GM19239 (cell line): ENCODE measurements around the gene FBXL19.
A peak's percentile ranks its signal among the peaks of the same experiment; 100 is the strongest.
"Not testable (repeated sequence)": the region's sequence is repeated elsewhere in the genome, so short reads cannot be mapped to it uniquely, and the experiment has no call there.

Experiments
- DNase-seq: peaks from one replicate; pipeline ENCODE4 v3.0.0; 2011; ENCODE audit warnings: low spot score; ENCODE audit not compliant: insufficient read length
- FAIRE-seq: peaks from 2 replicates; lab custom pipeline; 2011; peaks lifted over from hg19 to GRCh38; lab: Jason Lieb, UNC

The FBXL19 gene

GRCh38 chr16:30921459-30921747, 2.0 kb upstream of the FBXL19 start:
- no peak for FAIRE-seq

GRCh38 chr16:30921748-30922419, 1.5 kb upstream of the FBXL19 start:
- DNase-seq (no peak), FAIRE-seq (no peak)

More at GRCh38 chr16:30921459-30921747, 2.0 kb upstream of the FBXL19 start:
- no peak for DNase-seq

- FAIRE-seq: peak; percentile 99
- peak; percentile 84 for DNase-seq
These were observed 882 bp upstream of the FBXL19 start for GRCh38 chr16:30922420-30922959.

GRCh38 chr16:30922960-30923535, 324 bp upstream of the FBXL19 start:
- FAIRE-seq (no peak), DNase-seq (peak; percentile 98)

GRCh38 chr16:30924076-30924912, 922 bp downstream of the FBXL19 start:
- FAIRE-seq (no peak), DNase-seq (no peak)

GRCh38 chr16:30924913-30925631, 1.7 kb downstream of the FBXL19 start:
- no peak for FAIRE-seq
- DNase-seq: no peak

GRCh38 chr16:30925632-30925987, 2.2 kb downstream of the FBXL19 start:
- FAIRE-seq (no peak), DNase-seq (no peak)

GRCh38 chr16:30925995-30926811, 2.8 kb downstream of the FBXL19 start:
- DNase-seq (no peak), FAIRE-seq (no peak)

GRCh38 chr16:30926937-30927788, 3.8 kb downstream of the FBXL19 start:
- FAIRE-seq (peak; percentile 28), DNase-seq (no peak)

- DNase-seq (no peak), FAIRE-seq (peak; percentile 71)
These were observed 4.5 kb downstream of the FBXL19 start for GRCh38 chr16:30927789-30928378.

GRCh38 chr16:30928390-30928789, 5.0 kb downstream of the FBXL19 start:
- DNase-seq (no peak), FAIRE-seq (no peak)

- no peak for DNase-seq
- no peak for FAIRE-seq
These were observed 5.8 kb downstream of the FBXL19 start for GRCh38 chr16:30929167-30929566.

- FAIRE-seq (no peak), DNase-seq (no peak)
These were observed 6.8 kb downstream of the FBXL19 start for GRCh38 chr16:30930160-30930571.

GRCh38 chr16:30931068-30931650, 7.8 kb downstream of the FBXL19 start:
- no peak for FAIRE-seq
- no peak for DNase-seq

GRCh38 chr16:30934827-30935557, 11.6 kb downstream of the FBXL19 start:
- DNase-seq: no peak
- FAIRE-seq: no peak

- FAIRE-seq (no peak), DNase-seq (no peak)
These were observed 14.3 kb downstream of the FBXL19 start for GRCh38 chr16:30937692-30938091.

GRCh38 chr16:30939571-30939970, 16.2 kb downstream of the FBXL19 start:
- not testable (repeated sequence) for DNase-seq, FAIRE-seq
